Aorta (tissue), 5 donors: Measurements from ENCODE around the gene DSN1. TPM values are rescaled to one million over a fixed set of nuclear protein-coding genes. Genes with fewer than 3 reads are reported as not detected.

Experiments
- ATAC-seq: fragments of 200-7000 bp; cut with Tn5 transposase; one replicate; pipeline ENCODE4 v1.9.1; 2022; ENCODE audit warnings: moderate library complexity; ENCODE audit not compliant: low FRiP score
- DNase-seq, 2 donors: peaks; one replicate each; pipeline ENCODE4 v3.0.0-alpha.2; 2020
- H3K27ac ChIP-seq, 2 donors: one replicate each; pipeline ENCODE4 v1.5.1; 2013; ENCODE audit warnings: low read length in 2 of 2, mild to moderate bottlenecking in 2 of 2, moderate library complexity in 2 of 2, control low read depth in 1 of 2, inconsistent platforms in 1 of 2, low read depth in 1 of 2
- H3K27me3 ChIP-seq, 2 donors: one replicate each; pipeline ENCODE4 v1.6.1; 2013; ENCODE audit warnings: control low read depth in 1 of 2, low read length in 1 of 2, mild to moderate bottlenecking in 1 of 2, moderate library complexity in 1 of 2; ENCODE audit not compliant: insufficient read depth in 2 of 2, control insufficient read depth in 1 of 2
- H3K36me3 ChIP-seq, 2 donors: one replicate each; pipeline ENCODE4 v1.6.1; 2013; ENCODE audit warnings: control low read depth in 1 of 2, low read length in 1 of 2, mild to moderate bottlenecking in 1 of 2; ENCODE audit not compliant: insufficient read depth in 2 of 2, control insufficient read depth in 1 of 2
- H3K4me1 ChIP-seq, 2 donors: one replicate each; pipeline ENCODE4 v1.6.1; 2013; ENCODE audit warnings: low read length in 2 of 2, control low read depth in 1 of 2, mild to moderate bottlenecking in 1 of 2, moderate library complexity in 1 of 2; ENCODE audit not compliant: insufficient read depth in 2 of 2, control insufficient read depth in 1 of 2
- H3K4me3 ChIP-seq, 2 donors: one replicate each; pipeline ENCODE4 v1.5.1; 2013; ENCODE audit warnings: low read length in 2 of 2, control low read depth in 1 of 2, mild to moderate bottlenecking in 1 of 2
- H3K9me3 ChIP-seq: one replicate; pipeline ENCODE4 v1.6.1; 2013; ENCODE audit warnings: mild to moderate bottlenecking, low read length; ENCODE audit not compliant: control insufficient read depth
- WGBS, 2 donors: extraction: QIAGEN DNeasy Blood & Tissue Kit; methylation state at CpG; one replicate each; pipeline ENCODE4 v1.1.7; 2013; 5-methylcytosine and 5-hydroxymethylcytosine counted together
- intact Hi-C, 2 donors: fragments of 100-400 bp; cut with DNase I; formaldehyde crosslinking; loops; one replicate each; pipeline versions ENCODE4 v1.14.2 to v1.15.0; 2022
- polyA plus RNA-seq, 2 donors: library from polyadenylated mRNA; stranded (reverse); fragments of 200-250 nt; gene quantifications; one replicate each; pipeline ENCODE4 v1.2.3, GENCODE V29; 2013
- total RNA-seq, 2 donors: library from RNA; stranded (reverse); fragmentation: NEBNext Ultra II Directional; extraction: Animal tissue kit (Norgen Biotek cat#: 25700); gene quantifications; one replicate each; pipeline ENCODE4 v1.2.1, GENCODE V29; 2021
- donor health status: healthy with polysubstance abuse.
- donor health status: Bipolar disorder and iron deficiency.
- donor health status: DM: no; HTN: no; CAD: no.
- donor health status: DM: no; HTN: no; CAD: no.
- donor health status: DM: yes; HTN: yes; CAD: no.

Gene DSN1
- total and polyA plus RNA-seq, 4 donors: 7.1 to 10.6 (median 7.4) TPM

DNA sequence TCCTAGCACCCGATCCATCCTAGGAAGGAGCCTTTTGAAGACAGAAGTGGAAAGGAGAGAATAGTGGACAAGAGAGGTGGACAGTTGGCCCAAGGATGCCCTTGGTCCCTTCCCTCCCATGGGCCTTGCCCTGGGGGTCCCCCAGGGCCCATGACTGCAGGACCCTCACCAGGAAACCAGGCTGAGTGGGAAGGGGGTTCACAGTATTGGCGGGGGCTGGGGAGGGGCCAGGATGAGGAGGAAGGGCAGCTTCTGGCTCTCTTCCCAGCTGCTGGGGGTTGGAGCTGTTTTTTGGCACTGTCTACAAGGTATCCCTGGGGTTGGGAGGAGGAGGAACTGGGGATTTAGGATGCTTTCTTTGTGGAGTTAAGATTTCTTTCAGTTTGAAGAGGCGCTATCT lies 4.0 kb upstream of the DSN1 start:
- Histone ChIP-seq H3K4me1 (no peaks in the 10 kb centered on the region), H3K9me3 (no peaks in the 10 kb centered on the region), H3K27me3 (no peaks in the 10 kb centered on the region), H3K27ac (no peak overlapping the region), H3K36me3 (no peaks in the 10 kb centered on the region), H3K4me3 (no peak overlapping the region)
- intact Hi-C loops: no loop called here
- no peak for DNase-seq
- ATAC-seq: no peak
- WGBS, 2 donors: 86 to 89% methylated on average over 3 of the region's 3 CpGs

DNA sequence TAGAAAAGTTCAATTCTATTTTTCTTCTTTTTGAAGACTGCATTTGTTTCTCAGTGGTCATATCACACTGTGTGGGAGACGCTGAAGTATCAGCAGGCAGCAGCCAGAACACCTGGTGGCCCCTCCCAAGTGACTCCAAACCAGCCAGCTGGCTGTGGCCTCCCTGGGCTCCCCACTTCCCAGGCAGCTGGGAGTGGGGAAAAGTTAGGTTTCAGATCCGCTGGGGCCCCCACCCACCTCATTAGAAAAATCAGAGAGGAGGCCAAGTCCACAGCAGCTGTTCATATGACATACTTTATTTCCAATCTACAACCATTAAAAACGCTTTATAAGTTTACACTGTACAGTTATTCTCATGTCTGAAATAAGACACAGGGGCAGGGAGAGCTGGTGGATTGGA lies 3.6 kb upstream of the DSN1 start:
- H3K36me3 ChIP-seq: no peaks in the 10 kb centered on the region
- ATAC-seq (no peak), DNase-seq (no peak)
- no peaks in the 10 kb centered on the region for H3K4me1 ChIP-seq
- no peak overlapping the region for H3K27ac ChIP-seq
- no peak overlapping the region for H3K4me3 ChIP-seq
- no peaks in the 10 kb centered on the region for H3K27me3 ChIP-seq
- intact Hi-C loops: no loop called here
- WGBS, 2 donors: 67 to 77% methylated on average over 3 of the region's 3 CpGs
- no peaks in the 10 kb centered on the region for H3K9me3 ChIP-seq

DNA sequence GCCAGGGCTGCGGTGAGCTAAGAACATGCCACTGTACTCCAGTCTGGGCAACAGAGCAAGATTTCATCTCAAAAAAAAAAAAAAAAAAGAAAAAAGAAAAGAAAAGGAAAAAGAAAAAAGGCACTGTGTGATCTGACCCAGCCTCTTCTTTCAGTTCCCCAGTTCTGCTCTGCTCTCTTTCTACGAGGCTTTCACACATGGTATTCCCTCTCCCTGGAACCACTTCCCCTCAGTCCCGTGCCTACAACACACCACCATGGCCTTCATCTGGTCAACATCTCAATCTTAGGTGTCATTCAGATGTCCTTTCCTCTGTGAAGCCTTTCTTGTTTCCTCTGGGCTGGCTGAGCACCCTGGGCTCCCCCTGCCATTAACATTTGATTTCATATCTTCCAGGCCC lies 2.3 kb upstream of the DSN1 start:
- WGBS, 2 donors: 89 to 90% methylated on average over 3 of the region's 3 CpGs
- Histone ChIP-seq H3K4me1 (no peaks in the 10 kb centered on the region), H3K27me3 (no peaks in the 10 kb centered on the region), H3K4me3 (no peak overlapping the region), H3K9me3 (no peaks in the 10 kb centered on the region), H3K27ac (no peak overlapping the region), H3K36me3 (no peaks in the 10 kb centered on the region)
- no peak for DNase-seq
- ATAC-seq: no peak
- intact Hi-C loops: no loop called here

DNA sequence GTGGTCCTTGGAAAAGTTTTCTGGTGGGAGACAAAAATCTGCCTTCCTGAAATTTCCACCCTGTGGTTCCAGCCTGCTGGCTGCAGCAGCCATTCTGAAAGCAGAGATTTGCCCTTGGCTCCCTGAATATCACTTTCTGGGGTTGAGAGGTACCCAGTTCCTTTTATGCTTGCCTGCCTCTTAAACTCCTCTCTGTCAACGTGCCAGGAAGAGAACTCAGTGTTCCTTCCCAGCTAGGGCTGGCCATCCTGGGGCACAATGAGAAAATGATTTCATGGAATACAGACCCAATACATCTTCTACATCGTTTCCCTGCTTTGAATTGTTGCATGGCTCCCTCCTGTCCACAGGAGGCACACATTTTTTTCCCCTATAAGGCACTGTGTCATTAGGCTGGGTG lies 1.6 kb upstream of the DSN1 start:
- intact Hi-C loops: no loop called here

DNA sequence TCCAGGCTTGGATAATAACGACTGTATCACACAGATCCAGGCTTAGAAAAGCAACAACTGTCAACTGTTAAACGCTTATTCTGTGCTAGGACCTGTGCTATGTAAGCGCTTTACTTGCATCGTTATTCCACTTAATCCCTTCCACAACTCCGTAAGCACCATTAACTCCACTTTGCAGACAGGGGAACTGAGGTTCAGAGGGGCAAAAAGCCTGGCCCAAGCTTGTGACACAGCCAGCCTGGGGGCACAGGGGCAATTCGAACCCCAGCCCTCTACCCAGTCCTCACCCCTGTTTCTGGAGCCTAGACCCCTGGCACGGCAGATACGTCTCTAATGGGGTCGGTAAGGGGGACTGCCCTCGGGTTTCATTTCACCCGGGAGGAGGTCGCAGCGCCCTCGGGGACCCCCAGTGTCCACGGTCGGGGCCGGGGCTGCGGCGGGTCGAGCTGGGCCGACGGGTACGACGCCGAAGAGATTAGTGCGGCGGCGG lies 411 bp downstream of the DSN1 start:
- WGBS, 2 donors: 1% methylated on average over 28 of the region's 28 CpGs
- no peaks in the 10 kb centered on the region for H3K9me3 ChIP-seq
- no peaks in the 10 kb centered on the region for H3K36me3 ChIP-seq
- intact Hi-C loops: loop anchor here in 1 of 2 donors (1.0 kb wide), 1 partner anchor 27 kb away; the partner anchor contains the start of gene NDRG3
- peak in 1 of 2 donors; percentile 52 for DNase-seq
- peak overlapping the region in 1 of 2 donors; percentile 1 for H3K27ac ChIP-seq
- ATAC-seq: no peak
- no peaks in the 10 kb centered on the region for H3K4me1 ChIP-seq
- no peaks in the 10 kb centered on the region for H3K27me3 ChIP-seq
- peak overlapping the region; percentile 49 to 68 for H3K4me3 ChIP-seq

More for the DNA sequence above, 1.6 kb upstream of the DSN1 start:
- Histone ChIP-seq H3K27ac (peak overlapping the region in 1 of 2 donors; percentile 58), H3K4me1 (no peaks in the 10 kb centered on the region), H3K9me3 (no peaks in the 10 kb centered on the region), H3K27me3 (no peaks in the 10 kb centered on the region), H3K4me3 (no peak overlapping the region), H3K36me3 (no peaks in the 10 kb centered on the region)
- WGBS, 2 donors: 42 to 54% methylated on average over 2 of the region's 2 CpGs
- DNase-seq: no peak
- ATAC-seq: no peak

GRCh38 chr20:36770680-36771079 lies 2.9 kb downstream of the DSN1 start:
- no peaks in the 10 kb centered on the region for H3K4me1 ChIP-seq
- intact Hi-C loops: no loop called here
- DNase-seq (no peak), ATAC-seq (no peak)
- WGBS, 2 donors: 85 to 89% methylated on average over 7 of the region's 7 CpGs
- H3K9me3 ChIP-seq: no peaks in the 10 kb centered on the region
- H3K4me3 ChIP-seq: no peak overlapping the region
- H3K27me3 ChIP-seq: no peaks in the 10 kb centered on the region
- H3K36me3 ChIP-seq: no peaks in the 10 kb centered on the region
- H3K27ac ChIP-seq: no peak overlapping the region

DNA sequence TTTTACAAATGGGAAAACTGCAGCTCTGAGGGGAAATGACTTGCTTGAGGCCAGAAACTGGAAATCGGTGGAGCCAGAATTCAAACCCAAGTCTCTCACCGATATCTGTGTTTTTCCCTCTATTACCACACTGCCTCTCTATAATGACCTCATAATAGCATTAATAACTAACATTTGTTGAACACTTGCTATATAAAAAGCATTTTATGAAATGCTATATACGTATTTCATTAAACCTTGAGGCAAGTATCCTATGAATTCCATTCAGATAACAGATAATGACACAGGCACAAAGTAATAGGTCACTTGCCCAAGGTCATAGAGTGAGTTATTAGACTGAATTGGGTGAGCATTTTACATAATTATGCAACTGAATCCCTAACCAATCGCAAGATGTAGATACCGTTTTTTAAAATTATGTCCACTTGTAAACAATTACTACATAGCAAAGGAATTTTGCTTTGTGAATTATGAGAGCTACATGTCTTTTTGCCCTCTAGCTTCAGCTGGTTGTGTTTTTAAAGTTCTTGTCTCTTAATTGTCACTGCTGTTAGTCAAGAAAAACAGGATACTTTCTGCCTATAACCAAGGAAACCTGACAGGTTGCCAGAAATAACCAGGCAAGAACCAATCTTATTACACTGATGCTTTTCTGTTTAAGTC lies 4.7 kb downstream of the DSN1 start:
- Histone ChIP-seq H3K4me3 (no peak overlapping the region), H3K36me3 (no peaks in the 10 kb centered on the region), H3K4me1 (no peaks in the 10 kb centered on the region), H3K27ac (no peak overlapping the region), H3K9me3 (no peaks in the 10 kb centered on the region), H3K27me3 (no peaks in the 10 kb centered on the region)
- no peak for DNase-seq
- WGBS, 2 donors: 48 to 52% methylated on average over 5 of the region's 5 CpGs
- intact Hi-C loops: no loop called here
- no peak for ATAC-seq

DNA sequence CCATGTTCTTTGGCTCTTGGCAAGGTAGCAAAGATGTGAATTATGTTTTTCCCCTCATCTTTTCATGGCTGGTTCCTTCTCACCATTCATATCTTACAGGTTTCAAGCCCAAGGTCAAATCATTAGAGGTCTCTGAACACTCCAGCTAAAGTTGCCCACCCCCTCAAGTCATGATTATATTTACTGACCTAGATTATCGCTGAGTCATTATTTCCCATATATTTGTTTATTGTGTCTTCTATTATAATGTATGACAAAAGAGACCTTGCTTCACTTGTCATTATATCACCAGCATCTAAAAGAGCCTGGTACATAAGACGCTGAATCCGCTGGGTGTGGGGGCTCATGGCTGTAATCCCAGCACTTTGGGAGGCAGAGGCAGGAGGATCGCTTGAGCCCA lies 12.4 kb downstream of the DSN1 start:
- Histone ChIP-seq H3K27ac (no peak overlapping the region), H3K9me3 (no peaks in the 10 kb centered on the region), H3K4me1 (no peaks in the 10 kb centered on the region), H3K27me3 (no peaks in the 10 kb centered on the region), H3K36me3 (no peaks in the 10 kb centered on the region), H3K4me3 (no peak overlapping the region)
- intact Hi-C loops: no loop called here
- DNase-seq (no peak), ATAC-seq (no peak)
- WGBS, 2 donors: 94 to 97% methylated on average over 4 of the region's 4 CpGs

DNA sequence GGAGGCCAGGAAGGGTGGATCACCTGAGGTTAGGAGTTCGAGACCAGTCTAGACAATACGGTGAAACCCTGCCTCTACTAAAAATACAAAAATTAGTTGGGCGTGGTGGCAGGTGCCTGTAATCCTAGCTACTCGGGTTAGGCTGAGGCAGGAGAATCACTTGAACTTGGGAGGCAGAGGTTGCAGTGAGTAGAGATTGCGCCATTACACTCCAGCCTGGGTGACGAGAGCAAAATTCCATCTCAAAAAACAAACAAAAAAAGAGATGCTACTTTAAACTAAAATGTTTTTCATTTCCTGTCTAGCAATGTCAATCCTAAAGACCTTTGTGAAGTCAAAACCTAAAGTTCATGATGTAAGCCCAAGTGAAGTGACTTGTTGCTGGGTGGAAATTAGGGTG lies 12.9 kb downstream of the DSN1 start:
- Histone ChIP-seq H3K27ac (no peak overlapping the region), H3K9me3 (no peaks in the 10 kb centered on the region), H3K27me3 (no peaks in the 10 kb centered on the region), H3K4me1 (no peaks in the 10 kb centered on the region), H3K36me3 (no peaks in the 10 kb centered on the region), H3K4me3 (no peak overlapping the region)
- intact Hi-C loops: no loop called here
- ATAC-seq (no peak), DNase-seq (no peak)
- WGBS, 2 donors: 95% methylated on average over 6 of the region's 6 CpGs
